ENCODE measurements around the gene CASK. TPM values are rescaled to one million over a fixed set of nuclear protein-coding genes. Genes with fewer than 3 reads are reported as not detected.

CASK gene
- total RNA-seq, 4 donors from 2014 or later: 46.9 to 123 (median 78.8) TPM

- Histone ChIP-seq H3K36me3 (no peaks in the 10 kb centered on the region), H3K4me1 (no peaks in the 10 kb centered on the region), H3K4me3 (no peak overlapping the region), H3K27me3 (no peaks in the 10 kb centered on the region), H3K27ac (no peak overlapping the region), H3K9me3 (no peaks in the 10 kb centered on the region)
- no peak for DNase-seq
- TF ChIP-seq POLR2A (IDR thresholded peaks at IDR 0.05): no peak
- TF ChIP-seq CTCF (IDR thresholded peaks at IDR 0.05): no peak
Observed at GRCh38 chrX:41695426-41695825, 227.9 kb downstream of the CASK start.

- Histone ChIP-seq H3K4me1 (no peaks in the 10 kb centered on the region), H3K36me3 (no peaks in the 10 kb centered on the region), H3K27ac (no peak overlapping the region), H3K9me3 (no peaks in the 10 kb centered on the region), H3K4me3 (no peak overlapping the region), H3K27me3 (no peaks in the 10 kb centered on the region)
- TF ChIP-seq CTCF (IDR thresholded peaks at IDR 0.05) (no peak), POLR2A (IDR thresholded peaks at IDR 0.05) (no peak)
- no peak for DNase-seq
Observed at GRCh38 chrX:41693024-41693423, 230.3 kb downstream of the CASK start.

- no peak for DNase-seq
- Histone ChIP-seq H3K27ac (no peak overlapping the region), H3K4me1 (no peaks in the 10 kb centered on the region), H3K4me3 (no peak overlapping the region), H3K36me3 (no peaks in the 10 kb centered on the region), H3K9me3 (no peaks in the 10 kb centered on the region), H3K27me3 (no peaks in the 10 kb centered on the region)
- no peak for TF ChIP-seq POLR2A (IDR thresholded peaks at IDR 0.05)
- TF ChIP-seq CTCF (IDR thresholded peaks at IDR 0.05): no peak
Observed at GRCh38 chrX:41692162-41692749, 231.1 kb downstream of the CASK start.

GRCh38 chrX:41689711-41690110, 233.6 kb downstream of the CASK start:
- Histone ChIP-seq H3K27ac (peak overlapping the region in 1 of 4 donors; percentile 12), H3K4me1 (no peaks in the 10 kb centered on the region), H3K9me3 (no peaks in the 10 kb centered on the region), H3K4me3 (peak overlapping the region in 1 of 4 donors; percentile 14), H3K27me3 (no peaks in the 10 kb centered on the region), H3K36me3 (no peaks in the 10 kb centered on the region)
- DNase-seq: no peak
- TF ChIP-seq CTCF (IDR thresholded peaks at IDR 0.05): no peak
- no peak for TF ChIP-seq POLR2A (IDR thresholded peaks at IDR 0.05)

- no peaks in the 10 kb centered on the region for H3K27me3 ChIP-seq
- TF ChIP-seq CTCF (IDR thresholded peaks at IDR 0.05) (no peak), POLR2A (IDR thresholded peaks at IDR 0.05) (no peak)
- DNase-seq: no peak
- H3K4me3 ChIP-seq: peak within 1 kb of the TSS in 2 of 4 donors; percentile 9 to 14
- no peaks in the 10 kb centered on the region for H3K36me3 ChIP-seq
- no peaks in the 10 kb centered on the region for H3K9me3 ChIP-seq
- peak within 1 kb of the TSS in 1 of 4 donors; percentile 12 for H3K27ac ChIP-seq
- no peaks in the 10 kb centered on the region for H3K4me1 ChIP-seq
Observed at GRCh38 chrX:41688835-41689234, 234.5 kb downstream of the CASK start, which contains the start of gene GPR34. Gene GPR34 (plus strand): TSS chrX:41688973. CDS start chrX:41695634, 6,661 bp downstream.

All from Peyer's patch (tissue), 4 donors.